Choroid plexus epithelial cell (primary cell): ENCODE results near the gene LRRC61.

Experiments used
- DNase-seq: peaks from one replicate; pipeline ENCODE4 v3.0.0-alpha.2; 2010; ENCODE audit warnings: low read depth
- H3K4me3 ChIP-seq: 2 replicates; pipeline ENCODE4 v1.5.1; 2011; ENCODE audit warnings: low read depth, mild to moderate bottlenecking, control low read depth, low read length, moderate library complexity
- CTCF ChIP-seq: conservative IDR thresholded peaks from 2 replicates; pipeline ENCODE4 v1.5.1; 2011; ENCODE audit warnings: low read depth, mild to moderate bottlenecking, control low read depth, inconsistent platforms, low read length, moderate library complexity

Gene LRRC61

DNA sequence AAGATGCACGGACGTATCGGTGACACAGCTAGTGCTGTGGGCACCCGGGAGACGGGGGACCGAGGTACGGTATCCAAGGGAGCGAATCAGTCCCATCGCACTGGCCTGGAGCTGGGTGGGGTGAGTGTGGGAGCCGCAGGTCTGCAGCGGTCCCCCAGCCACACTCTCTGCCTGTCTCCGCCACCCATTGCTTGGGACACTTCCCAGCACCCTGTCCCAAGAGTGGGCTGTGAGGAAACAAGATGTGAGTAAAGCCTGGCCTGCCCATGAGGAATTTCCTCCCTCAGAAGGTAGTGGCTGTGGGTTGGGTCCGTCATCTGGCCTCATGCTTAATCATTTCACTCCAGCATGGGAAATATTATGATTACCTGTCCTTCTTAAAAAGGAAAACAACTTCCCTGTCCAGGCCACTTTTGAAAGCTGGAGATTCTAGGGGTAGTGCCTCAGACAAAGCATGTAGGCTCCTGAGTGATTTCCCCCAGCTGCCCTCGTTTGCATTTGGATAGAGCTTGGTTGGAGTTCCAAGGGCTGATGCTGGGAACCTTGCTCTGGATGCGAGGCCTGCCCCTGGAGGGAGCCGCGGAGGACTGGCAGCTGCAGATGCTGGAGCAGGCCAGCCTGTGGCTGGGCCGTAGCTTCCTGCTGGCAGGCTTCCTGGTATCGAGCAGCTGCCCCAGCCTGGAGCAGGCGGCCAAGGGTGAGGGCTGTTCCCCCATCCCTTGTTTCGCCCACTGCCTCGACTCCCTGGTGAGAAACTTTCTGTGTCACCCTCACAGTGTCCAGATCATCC is 6.4 kb downstream of the LRRC61 start:
- H3K4me3 ChIP-seq = no peak overlapping the region
- TF ChIP-seq CTCF = no peak
- no peak for DNase-seq

DNA sequence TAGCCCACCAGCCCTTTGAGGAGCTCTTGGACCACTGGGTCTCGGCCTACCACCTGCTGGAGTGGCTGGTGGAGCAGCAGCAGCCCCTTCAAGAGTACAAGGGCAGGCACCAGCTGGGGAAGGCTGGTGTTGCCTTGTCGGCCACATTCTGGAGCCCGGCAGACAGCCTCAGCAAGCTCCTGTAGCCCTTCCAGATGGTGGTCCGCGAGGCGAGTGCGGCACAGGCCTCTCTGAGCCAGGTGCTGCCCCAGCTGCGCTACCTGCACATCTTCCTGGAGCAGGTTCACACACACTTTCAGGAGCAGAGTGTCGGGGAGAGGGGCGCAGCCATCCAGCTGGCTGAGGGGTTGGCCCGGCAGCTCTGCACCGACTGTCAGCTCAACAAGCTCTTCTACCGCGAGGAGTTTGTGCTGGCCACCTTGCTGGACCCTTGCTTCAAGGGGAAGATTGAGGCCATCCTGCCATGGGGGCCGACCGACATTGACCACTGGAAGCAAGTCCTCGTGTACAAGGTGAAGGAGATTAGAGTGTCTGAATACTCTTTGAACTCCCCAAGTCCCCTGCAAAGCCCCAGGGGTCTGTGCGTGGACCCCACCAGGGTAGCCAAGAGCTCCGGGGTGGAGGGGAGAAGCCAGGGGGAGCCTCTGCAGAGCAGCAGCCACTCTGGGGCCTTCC is 7.2 kb downstream of the LRRC61 start:
- no peak for DNase-seq
- no peak overlapping the region for H3K4me3 ChIP-seq
- no peak for TF ChIP-seq CTCF

DNA sequence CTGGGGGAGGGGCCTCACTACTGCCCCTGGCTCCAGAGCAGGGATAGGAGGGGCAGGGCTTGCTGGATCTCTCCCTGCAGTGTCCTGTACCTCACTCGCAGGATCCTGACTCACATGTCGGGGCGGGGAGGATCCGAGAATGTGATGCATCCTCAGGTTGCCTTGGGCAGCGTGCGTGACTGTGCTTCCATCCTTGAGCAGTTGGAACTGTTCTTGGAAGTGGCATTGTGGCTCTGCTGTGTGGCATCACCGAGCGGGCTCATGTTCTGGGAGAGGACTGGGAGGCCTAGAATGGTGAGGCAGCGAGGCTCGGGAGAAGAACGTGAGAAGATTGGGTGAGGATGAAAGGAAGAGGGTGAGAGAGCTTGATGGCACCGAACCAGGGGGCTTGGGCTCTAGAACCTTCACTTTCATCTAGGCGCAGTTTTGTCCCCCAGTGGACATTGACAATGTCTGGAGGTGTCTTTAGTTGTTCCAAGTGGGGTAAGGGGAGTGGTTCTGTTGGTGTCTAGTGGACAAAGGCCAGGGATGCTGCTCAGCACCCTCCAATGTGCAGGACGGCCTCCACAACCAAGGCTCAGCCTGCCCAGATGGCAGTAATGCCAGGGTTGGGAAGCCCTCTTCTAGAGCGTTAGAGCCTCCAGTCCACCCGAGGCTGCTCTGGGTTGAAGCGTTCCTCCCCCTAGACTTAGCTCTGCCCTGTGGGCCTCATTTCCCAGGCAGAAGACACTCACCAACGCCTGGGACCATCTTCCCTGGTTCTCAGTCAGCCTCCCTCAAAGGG is 9.9 kb downstream of the LRRC61 start:
- TF ChIP-seq CTCF = no peak
- H3K4me3 ChIP-seq = no peak overlapping the region
- no peak for DNase-seq

GRCh38 chr7:150333659-150334058 is 10.5 kb downstream of the LRRC61 start:
- no peak overlapping the region for H3K4me3 ChIP-seq
- TF ChIP-seq CTCF = no peak
- DNase-seq = no peak

DNA sequence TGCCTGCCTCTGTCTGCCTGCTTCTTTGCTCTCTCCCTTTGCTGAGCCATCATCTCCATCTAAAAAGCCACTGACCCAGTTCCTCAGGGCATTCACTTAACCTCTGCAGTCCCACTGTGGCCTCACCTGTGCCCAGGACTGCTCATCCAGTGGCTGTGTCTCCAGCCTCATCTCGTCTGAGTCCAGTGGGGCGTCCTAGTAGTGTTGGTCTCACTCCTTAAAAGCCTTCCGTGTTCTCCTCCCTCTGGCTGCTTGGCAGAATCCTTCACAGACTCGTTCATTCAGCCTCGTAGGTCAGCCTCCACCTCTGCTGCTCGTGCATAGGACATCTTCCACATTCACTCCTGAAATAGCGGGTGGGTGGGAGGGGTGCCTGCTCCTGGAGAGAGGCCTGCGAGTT is 11.0 kb downstream of the LRRC61 start:
- no peak overlapping the region for H3K4me3 ChIP-seq
- no peak for DNase-seq
- no peak for TF ChIP-seq CTCF

- peak; percentile 77 for DNase-seq
- no peak overlapping the region for H3K4me3 ChIP-seq
- TF ChIP-seq CTCF = no peak
These were observed 12.1 kb downstream of the LRRC61 start for GRCh38 chr7:150335108-150335773.
